SK-N-MC (cell line): ENCODE data around the gene PRB3.

Experiments used
- EZH2 ChIP-seq: fragments of 200-600 bp; sonication (generic); IDR thresholded peaks from one replicate; pipeline ENCODE4 v1.6.1; 2017; ENCODE audit warnings: antibody characterized with exemption
- POLR2AphosphoS5 ChIP-seq: IDR thresholded peaks from 2 replicates; pipeline ENCODE4 v1.6.1; 2012; ENCODE audit warnings: mild to moderate bottlenecking, low read depth, low read length, borderline replicate concordance

DNA sequence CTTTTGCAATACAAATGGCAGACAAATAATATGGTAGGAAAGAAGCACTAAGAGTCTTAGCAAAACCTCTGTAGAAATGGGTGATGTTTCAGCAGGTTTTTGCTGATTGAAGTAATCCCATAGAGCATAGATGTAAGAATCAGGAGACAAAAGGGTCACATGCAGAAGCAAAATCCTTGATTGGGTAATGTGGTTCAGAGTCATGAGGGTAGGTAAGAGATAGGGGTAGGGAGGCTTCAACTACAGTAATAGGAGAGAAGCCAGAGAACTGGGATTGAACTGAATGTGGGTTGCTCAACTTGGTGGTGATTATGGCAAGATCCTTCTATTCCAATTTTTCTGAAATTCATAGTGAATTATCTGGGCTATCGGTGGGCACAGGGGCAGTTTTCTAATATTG is 5.0 kb downstream of the PRB3 start:
- TF ChIP-seq EZH2 (no peak), POLR2AphosphoS5 (no peak)
